IMR-90 (cell line): ENCODE results near the gene KBTBD13.

Source experiments
- FOS ChIP-seq: fragments of 150-350 bp; IDR thresholded peaks from 2 replicates; pipeline ENCODE4 v1.6.1; 2016; ENCODE audit warnings: low read depth, low read length
- POLR2A ChIP-seq: IDR thresholded peaks from 2 replicates; pipeline ENCODE4 v1.6.1; 2012; ENCODE audit warnings: mild to moderate bottlenecking, low read depth, low read length
- RAD21 ChIP-seq: IDR thresholded peaks from 2 replicates; pipeline ENCODE4 v1.6.1; 2012; ENCODE audit warnings: low read length, improper control_type of control experiment
- TF ChIP-seq, protein P1 (sequence below): conservative IDR thresholded peaks from 2 replicates; pipeline ENCODE4 v1.5.1; 2012; ENCODE audit warnings: mild to moderate bottlenecking, low read depth, low read length, improper control_type of control experiment
- TF ChIP-seq, protein P2 (sequence below): fragments of 150-350 bp; IDR thresholded peaks from 2 replicates; pipeline ENCODE4 v1.6.1; 2017; ENCODE audit warnings: mild to moderate bottlenecking, antibody characterized with exemption, low read length, low read depth

DNA sequence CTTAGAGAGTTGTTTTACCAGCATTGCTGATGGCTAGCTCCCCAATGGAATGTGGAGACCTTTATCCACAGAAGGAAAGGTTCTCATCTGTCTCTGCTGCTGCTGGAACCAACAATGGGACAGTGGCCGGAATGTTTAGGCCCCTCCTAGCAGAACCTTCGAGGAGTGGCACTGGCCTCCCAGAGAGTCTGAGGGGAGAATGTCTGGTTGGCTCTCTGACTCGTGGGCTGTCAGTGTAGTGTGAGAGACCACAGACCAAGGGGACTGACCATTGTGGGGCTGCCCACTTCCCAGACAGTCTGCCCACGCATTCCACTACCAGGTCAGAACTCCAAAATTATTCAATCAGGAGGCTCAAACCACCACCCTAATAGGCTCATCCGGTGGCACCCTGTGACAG lies 13.8 kb upstream of the KBTBD13 start:
- TF ChIP-seq, protein P1, sequence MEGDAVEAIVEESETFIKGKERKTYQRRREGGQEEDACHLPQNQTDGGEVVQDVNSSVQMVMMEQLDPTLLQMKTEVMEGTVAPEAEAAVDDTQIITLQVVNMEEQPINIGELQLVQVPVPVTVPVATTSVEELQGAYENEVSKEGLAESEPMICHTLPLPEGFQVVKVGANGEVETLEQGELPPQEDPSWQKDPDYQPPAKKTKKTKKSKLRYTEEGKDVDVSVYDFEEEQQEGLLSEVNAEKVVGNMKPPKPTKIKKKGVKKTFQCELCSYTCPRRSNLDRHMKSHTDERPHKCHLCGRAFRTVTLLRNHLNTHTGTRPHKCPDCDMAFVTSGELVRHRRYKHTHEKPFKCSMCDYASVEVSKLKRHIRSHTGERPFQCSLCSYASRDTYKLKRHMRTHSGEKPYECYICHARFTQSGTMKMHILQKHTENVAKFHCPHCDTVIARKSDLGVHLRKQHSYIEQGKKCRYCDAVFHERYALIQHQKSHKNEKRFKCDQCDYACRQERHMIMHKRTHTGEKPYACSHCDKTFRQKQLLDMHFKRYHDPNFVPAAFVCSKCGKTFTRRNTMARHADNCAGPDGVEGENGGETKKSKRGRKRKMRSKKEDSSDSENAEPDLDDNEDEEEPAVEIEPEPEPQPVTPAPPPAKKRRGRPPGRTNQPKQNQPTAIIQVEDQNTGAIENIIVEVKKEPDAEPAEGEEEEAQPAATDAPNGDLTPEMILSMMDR, result no peak
- TF ChIP-seq RAD21 (no peak), POLR2A (no peak), FOS (no peak)
- TF ChIP-seq, protein P2, sequence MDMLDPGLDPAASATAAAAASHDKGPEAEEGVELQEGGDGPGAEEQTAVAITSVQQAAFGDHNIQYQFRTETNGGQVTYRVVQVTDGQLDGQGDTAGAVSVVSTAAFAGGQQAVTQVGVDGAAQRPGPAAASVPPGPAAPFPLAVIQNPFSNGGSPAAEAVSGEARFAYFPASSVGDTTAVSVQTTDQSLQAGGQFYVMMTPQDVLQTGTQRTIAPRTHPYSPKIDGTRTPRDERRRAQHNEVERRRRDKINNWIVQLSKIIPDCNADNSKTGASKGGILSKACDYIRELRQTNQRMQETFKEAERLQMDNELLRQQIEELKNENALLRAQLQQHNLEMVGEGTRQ, result no peak
